Measurements from ENCODE around the gene SLC16A7. TPM values are rescaled to one million over a fixed set of nuclear protein-coding genes. Genes with fewer than 3 reads are reported as not detected.

The SLC16A7 gene
- polyA plus RNA-seq, 1 donor from 2014 or later, result 2.3 TPM

DNA sequence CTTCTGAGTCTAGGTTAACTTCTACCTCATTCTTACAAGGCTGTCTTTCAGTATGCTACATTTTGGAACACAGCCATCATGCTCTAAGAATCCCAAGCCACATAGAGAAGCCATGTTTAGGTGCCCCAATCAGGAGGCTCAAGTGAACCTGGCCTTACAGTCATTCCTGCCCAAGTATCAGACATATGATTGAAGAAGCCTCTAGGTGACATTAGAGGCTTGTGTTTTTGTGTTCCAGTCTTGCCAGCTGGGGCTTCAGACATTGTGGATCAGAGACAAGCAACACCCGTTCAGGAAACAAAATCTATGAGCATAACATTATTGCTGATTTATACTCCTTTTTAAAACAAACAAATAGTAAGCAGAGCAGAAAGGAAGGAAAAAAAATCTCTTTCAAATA lies 8.1 kb upstream of the SLC16A7 start:
- no peak overlapping the region for H2AFZ ChIP-seq (ENCODE audit: low read depth, low read length)
- no peaks in the 10 kb centered on the region for H4K20me1 ChIP-seq (ENCODE audit: insufficient read depth)
- H3K27ac ChIP-seq (ENCODE audit: low read length), result no peak overlapping the region
- H3K9me2 ChIP-seq (ENCODE audit: insufficient read depth, low read length), result no peaks in the 10 kb centered on the region
- no peak overlapping the region for H3K4me2 ChIP-seq (ENCODE audit: low read length)
- H3K4me3 ChIP-seq (ENCODE audit: low read length), result no peak overlapping the region
- H3K9me3 ChIP-seq (ENCODE audit: low read length), result no peaks in the 10 kb centered on the region
- no peaks in the 10 kb centered on the region for H3K27me3 ChIP-seq (ENCODE audit: insufficient read depth, low read depth, low read length)
- H3K79me2 ChIP-seq (replicated peaks; ENCODE audit: insufficient read depth, low read length), result no peaks in the 10 kb centered on the region
- H3K36me3 ChIP-seq (ENCODE audit: insufficient read depth, low read length), result no peaks in the 10 kb centered on the region
- no peaks in the 10 kb centered on the region for H3F3A ChIP-seq (ENCODE audit: insufficient read depth, low read length, poor library complexity, severe bottlenecking)
- TF ChIP-seq EP300 (conservative IDR thresholded peaks at IDR 0.05; ENCODE audit: poor library complexity, severe bottlenecking) (no peak), REST (IDR thresholded peaks at IDR 0.05; ENCODE audit: borderline replicate concordance) (no peak), RAD21 (conservative IDR thresholded peaks at IDR 0.05) (no peak), EZH2 (IDR thresholded peaks at IDR 0.05; ENCODE audit: borderline replicate concordance, insufficient read depth, low read length, poor library complexity, severe bottlenecking) (no peak), TAF1 (IDR thresholded peaks at IDR 0.05; ENCODE audit: low read depth) (no peak)
- H3K9ac ChIP-seq (ENCODE audit: low read length), result no peak overlapping the region

DNA sequence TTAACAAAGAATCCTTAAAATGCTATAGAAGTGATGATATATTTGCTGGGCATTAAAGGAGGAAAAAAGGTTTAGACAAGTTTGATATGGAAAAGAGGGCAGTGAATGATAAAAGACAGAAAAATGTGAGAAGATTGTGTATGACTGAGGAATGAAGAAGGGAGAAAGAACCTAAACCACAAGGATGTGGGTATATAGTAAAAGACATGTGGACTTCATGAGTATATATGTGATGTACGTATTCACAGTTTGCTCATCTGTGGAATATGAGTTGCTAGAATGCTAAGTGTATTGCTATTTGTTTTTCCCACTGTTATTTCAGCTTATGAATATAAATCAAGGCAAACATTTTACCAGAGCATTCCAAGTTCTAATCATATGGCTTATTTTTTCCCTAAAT lies 2.1 kb upstream of the SLC16A7 start:
- TF ChIP-seq EZH2 (IDR thresholded peaks at IDR 0.05; ENCODE audit: borderline replicate concordance, insufficient read depth, low read length, poor library complexity, severe bottlenecking), result no peak
- TF ChIP-seq TAF1 (IDR thresholded peaks at IDR 0.05; ENCODE audit: low read depth), result no peak
- no peak for TF ChIP-seq SMC3 (conservative IDR thresholded peaks at IDR 0.05; ENCODE audit: poor library complexity)
- H4K20me1 ChIP-seq (ENCODE audit: insufficient read depth), result no peaks in the 10 kb centered on the region

GRCh38 chr12:59594943-59595500 lies 807 bp upstream of the SLC16A7 start:
- TF ChIP-seq TAF1 (IDR thresholded peaks at IDR 0.05; ENCODE audit: low read depth) (no peak), EZH2 (IDR thresholded peaks at IDR 0.05; ENCODE audit: borderline replicate concordance, insufficient read depth, low read length, poor library complexity, severe bottlenecking) (no peak), SMC3 (conservative IDR thresholded peaks at IDR 0.05; ENCODE audit: poor library complexity) (no peak), MXI1 (conservative IDR thresholded peaks at IDR 0.05; ENCODE audit: poor library complexity, severe bottlenecking) (no peak), EP300 (conservative IDR thresholded peaks at IDR 0.05; ENCODE audit: poor library complexity, severe bottlenecking) (no peak), POLR2AphosphoS5 (IDR thresholded peaks at IDR 0.05) (no peak), RAD21 (conservative IDR thresholded peaks at IDR 0.05) (no peak), REST (IDR thresholded peaks at IDR 0.05; ENCODE audit: borderline replicate concordance) (no peak)
- TF ChIP-seq, protein P1, sequence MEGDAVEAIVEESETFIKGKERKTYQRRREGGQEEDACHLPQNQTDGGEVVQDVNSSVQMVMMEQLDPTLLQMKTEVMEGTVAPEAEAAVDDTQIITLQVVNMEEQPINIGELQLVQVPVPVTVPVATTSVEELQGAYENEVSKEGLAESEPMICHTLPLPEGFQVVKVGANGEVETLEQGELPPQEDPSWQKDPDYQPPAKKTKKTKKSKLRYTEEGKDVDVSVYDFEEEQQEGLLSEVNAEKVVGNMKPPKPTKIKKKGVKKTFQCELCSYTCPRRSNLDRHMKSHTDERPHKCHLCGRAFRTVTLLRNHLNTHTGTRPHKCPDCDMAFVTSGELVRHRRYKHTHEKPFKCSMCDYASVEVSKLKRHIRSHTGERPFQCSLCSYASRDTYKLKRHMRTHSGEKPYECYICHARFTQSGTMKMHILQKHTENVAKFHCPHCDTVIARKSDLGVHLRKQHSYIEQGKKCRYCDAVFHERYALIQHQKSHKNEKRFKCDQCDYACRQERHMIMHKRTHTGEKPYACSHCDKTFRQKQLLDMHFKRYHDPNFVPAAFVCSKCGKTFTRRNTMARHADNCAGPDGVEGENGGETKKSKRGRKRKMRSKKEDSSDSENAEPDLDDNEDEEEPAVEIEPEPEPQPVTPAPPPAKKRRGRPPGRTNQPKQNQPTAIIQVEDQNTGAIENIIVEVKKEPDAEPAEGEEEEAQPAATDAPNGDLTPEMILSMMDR (IDR thresholded peaks at IDR 0.05; ENCODE audit: poor library complexity, severe bottlenecking), result no peak
- Histone ChIP-seq H3K36me3 (ENCODE audit: insufficient read depth, low read length) (no peaks in the 10 kb centered on the region), H2AFZ (ENCODE audit: low read depth, low read length) (peak overlapping the region; percentile 81), H3K79me2 (replicated peaks; ENCODE audit: insufficient read depth, low read length) (no peaks in the 10 kb centered on the region), H3K9me2 (ENCODE audit: insufficient read depth, low read length) (no peaks in the 10 kb centered on the region), H4K20me1 (ENCODE audit: insufficient read depth) (no peaks in the 10 kb centered on the region), H3K4me3 (ENCODE audit: low read length) (peak overlapping the region; percentile 79), H3K9ac (ENCODE audit: low read length) (peak overlapping the region; percentile 75), H3K4me2 (ENCODE audit: low read length) (peak overlapping the region; percentile 36), H3K27me3 (ENCODE audit: insufficient read depth, low read depth, low read length) (no peaks in the 10 kb centered on the region), H3K9me3 (ENCODE audit: low read length) (no peaks in the 10 kb centered on the region), H3K27ac (ENCODE audit: low read length) (peak overlapping the region; percentile 67), H3F3A (ENCODE audit: insufficient read depth, low read length, poor library complexity, severe bottlenecking) (no peaks in the 10 kb centered on the region)

More for the DNA sequence above, 2.1 kb upstream of the SLC16A7 start:
- H3K27me3 ChIP-seq (ENCODE audit: insufficient read depth, low read depth, low read length), result no peaks in the 10 kb centered on the region
- no peak overlapping the region for H3K4me3 ChIP-seq (ENCODE audit: low read length)
- H3K27ac ChIP-seq (ENCODE audit: low read length), result no peak overlapping the region
- H3K36me3 ChIP-seq (ENCODE audit: insufficient read depth, low read length), result no peaks in the 10 kb centered on the region
- no peaks in the 10 kb centered on the region for H3K79me2 ChIP-seq (replicated peaks; ENCODE audit: insufficient read depth, low read length)
- H3F3A ChIP-seq (ENCODE audit: insufficient read depth, low read length, poor library complexity, severe bottlenecking), result no peaks in the 10 kb centered on the region
- H3K4me2 ChIP-seq (ENCODE audit: low read length), result no peak overlapping the region
- H2AFZ ChIP-seq (ENCODE audit: low read depth, low read length), result no peak overlapping the region
- no peak overlapping the region for H3K9ac ChIP-seq (ENCODE audit: low read length)
- no peaks in the 10 kb centered on the region for H3K9me2 ChIP-seq (ENCODE audit: insufficient read depth, low read length)
- no peaks in the 10 kb centered on the region for H3K9me3 ChIP-seq (ENCODE audit: low read length)
